Measurements from ENCODE around the gene MED26. TPM values are rescaled to one million over a fixed set of nuclear protein-coding genes. Genes with fewer than 3 reads are reported as not detected.

Gene MED26
- total RNA-seq, 4 donors from 2014 or later, result 4.4 to 12.9 (median 8.4) TPM

DNA sequence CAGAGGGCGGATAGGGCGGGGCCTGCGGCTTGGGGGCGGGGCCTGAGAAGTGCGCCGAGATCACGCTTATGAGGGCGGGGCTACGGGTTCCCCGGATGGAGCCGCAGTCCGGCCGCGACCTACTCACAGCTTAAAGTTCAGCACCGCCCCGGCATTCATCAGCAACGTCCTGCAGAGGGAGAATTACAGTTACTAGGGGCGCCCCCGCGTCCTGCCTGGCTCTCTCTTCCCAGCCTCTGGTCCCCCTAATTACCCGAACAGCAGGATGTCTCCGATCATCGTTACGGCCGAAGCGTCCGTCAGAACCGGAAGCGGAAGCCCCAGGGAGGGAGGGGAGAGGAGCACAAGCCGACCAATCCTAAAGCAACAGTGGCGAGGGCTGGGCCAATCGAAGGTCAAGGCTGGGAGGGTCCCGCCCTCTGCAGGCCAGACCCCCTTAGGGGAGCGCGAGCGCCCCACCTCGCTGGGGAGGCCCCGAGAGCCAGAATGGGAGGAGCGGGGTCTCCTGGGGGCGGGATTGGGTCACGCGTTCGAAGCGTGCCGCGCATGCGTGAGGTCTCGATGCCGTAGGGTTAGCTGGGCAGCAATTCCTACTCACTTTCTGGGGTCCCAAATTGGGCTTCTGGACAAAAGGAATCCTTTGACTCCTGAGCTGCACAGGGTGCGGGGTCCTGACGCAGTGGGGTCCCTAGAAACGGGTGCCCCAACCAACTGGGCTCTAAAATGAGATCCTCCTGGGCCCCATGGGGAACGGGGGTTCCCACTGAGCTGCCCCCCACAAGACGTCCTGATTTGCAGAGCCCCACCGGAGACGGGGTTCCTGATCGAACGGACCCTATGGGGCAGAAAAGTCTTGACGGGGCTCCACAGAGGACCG, 32.1 kb upstream of the MED26 start, which contains the start of gene SMIM7:
SMIM7 (minus strand) TSS at position 313 of the 877 bp plus-strand sequence; CDS start at position 279, 34 bp downstream.
- Histone ChIP-seq H3K4me3 (replicated peaks in 1 of 3) (peak within 1 kb of the TSS; percentile 48 to 81 (median 61)), H3K9me3 (no peaks in the 10 kb centered on the region), H3K27ac (peak within 1 kb of the TSS; percentile 68 to 92 (median 79)), H3K27me3 (no peaks in the 10 kb centered on the region), H3K4me1 (peaks cover 15 to 23% of the 10 kb centered on the region in 2 donors), H3K36me3 (peaks cover 2 to 22% of the 10 kb centered on the region in 2 donors)
- peak; percentile 72 to 92 for TF ChIP-seq POLR2A (IDR thresholded peaks at IDR 0.05)
- TF ChIP-seq, protein P1, sequence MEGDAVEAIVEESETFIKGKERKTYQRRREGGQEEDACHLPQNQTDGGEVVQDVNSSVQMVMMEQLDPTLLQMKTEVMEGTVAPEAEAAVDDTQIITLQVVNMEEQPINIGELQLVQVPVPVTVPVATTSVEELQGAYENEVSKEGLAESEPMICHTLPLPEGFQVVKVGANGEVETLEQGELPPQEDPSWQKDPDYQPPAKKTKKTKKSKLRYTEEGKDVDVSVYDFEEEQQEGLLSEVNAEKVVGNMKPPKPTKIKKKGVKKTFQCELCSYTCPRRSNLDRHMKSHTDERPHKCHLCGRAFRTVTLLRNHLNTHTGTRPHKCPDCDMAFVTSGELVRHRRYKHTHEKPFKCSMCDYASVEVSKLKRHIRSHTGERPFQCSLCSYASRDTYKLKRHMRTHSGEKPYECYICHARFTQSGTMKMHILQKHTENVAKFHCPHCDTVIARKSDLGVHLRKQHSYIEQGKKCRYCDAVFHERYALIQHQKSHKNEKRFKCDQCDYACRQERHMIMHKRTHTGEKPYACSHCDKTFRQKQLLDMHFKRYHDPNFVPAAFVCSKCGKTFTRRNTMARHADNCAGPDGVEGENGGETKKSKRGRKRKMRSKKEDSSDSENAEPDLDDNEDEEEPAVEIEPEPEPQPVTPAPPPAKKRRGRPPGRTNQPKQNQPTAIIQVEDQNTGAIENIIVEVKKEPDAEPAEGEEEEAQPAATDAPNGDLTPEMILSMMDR (IDR thresholded peaks at IDR 0.05), result no peak
- intact Hi-C loops (cut with DNase I), result no loop called here
- 0 to 1% methylated on average over 36 to 42 of the region's 60 CpGs for WGBS, 2 donors
- peak; percentile 99 for DNase-seq

DNA sequence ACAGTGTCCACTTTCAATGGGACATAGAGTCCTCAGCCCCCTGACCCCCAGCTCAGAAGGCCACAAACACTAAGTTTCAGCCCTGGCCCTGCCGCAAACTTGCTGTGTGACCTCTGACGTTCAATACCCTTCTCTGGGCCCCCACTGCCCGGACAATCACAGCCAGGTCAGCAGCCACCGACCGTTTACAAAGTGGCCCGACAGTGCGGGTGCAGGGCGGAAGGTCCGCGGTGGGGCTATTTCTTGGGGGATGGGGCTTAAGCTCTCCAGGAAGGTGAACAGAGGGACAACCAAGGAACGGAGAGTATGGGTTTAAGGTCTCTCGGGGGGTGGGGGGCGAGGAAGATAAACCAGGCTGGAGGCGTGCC, 31.4 kb upstream of the MED26 start:
- H3K27ac ChIP-seq, result peak overlapping the region; percentile 68 to 92 (median 79)

DNA sequence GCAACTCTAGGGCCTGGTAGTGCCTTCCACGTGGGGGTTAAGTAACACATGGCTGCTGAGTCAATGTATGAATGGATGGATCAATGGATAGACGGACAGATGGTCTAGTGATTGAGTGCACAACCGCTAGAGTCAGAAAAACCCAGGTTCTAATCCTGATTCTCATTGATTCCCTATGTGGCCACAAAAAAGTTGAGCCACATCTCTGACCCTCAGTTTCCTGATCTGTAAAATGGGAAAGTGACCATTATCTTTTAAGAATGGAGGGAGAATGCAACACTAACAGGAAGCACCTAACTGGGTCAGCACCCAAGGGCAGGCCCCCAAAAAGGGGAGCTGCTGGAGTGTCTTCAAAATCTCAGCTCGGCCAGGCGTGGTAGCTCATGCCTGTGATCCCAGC, 29.4 kb upstream of the MED26 start:
- Histone ChIP-seq H3K27ac (no peak overlapping the region), H3K36me3 (peaks cover 21 to 49% of the 10 kb centered on the region in 2 donors), H3K4me3 (replicated peaks in 1 of 3) (no peak overlapping the region), H3K4me1 (peaks cover 15 to 23% of the 10 kb centered on the region in 2 donors), H3K9me3 (no peaks in the 10 kb centered on the region), H3K27me3 (no peaks in the 10 kb centered on the region)
- intact Hi-C loops (cut with DNase I), result no loop called here
- DNase-seq, result no peak
- TF ChIP-seq, protein P1 (IDR thresholded peaks at IDR 0.05), result no peak
- TF ChIP-seq POLR2A (IDR thresholded peaks at IDR 0.05), result no peak
- WGBS, 2 donors, result 89 to 94% methylated on average over 5 of the region's 5 CpGs

More for the DNA sequence above, 31.4 kb upstream of the MED26 start:
- no peaks in the 10 kb centered on the region for H3K9me3 ChIP-seq
- DNase-seq, result no peak
- no peak for TF ChIP-seq POLR2A (IDR thresholded peaks at IDR 0.05)
- TF ChIP-seq, protein P1 (IDR thresholded peaks at IDR 0.05), result no peak
- intact Hi-C loops (cut with DNase I), result no loop called here
- no peaks in the 10 kb centered on the region for H3K27me3 ChIP-seq
- H3K4me1 ChIP-seq, result peaks cover 15 to 23% of the 10 kb centered on the region in 2 donors
- peak overlapping the region; percentile 31 to 81 (median 48) for H3K4me3 ChIP-seq (replicated peaks in 1 of 3)
- H3K36me3 ChIP-seq, result peaks cover 4 to 29% of the 10 kb centered on the region in 2 donors
- 0 to 1% methylated on average over 12 to 13 of the region's 14 CpGs for WGBS, 2 donors

DNA sequence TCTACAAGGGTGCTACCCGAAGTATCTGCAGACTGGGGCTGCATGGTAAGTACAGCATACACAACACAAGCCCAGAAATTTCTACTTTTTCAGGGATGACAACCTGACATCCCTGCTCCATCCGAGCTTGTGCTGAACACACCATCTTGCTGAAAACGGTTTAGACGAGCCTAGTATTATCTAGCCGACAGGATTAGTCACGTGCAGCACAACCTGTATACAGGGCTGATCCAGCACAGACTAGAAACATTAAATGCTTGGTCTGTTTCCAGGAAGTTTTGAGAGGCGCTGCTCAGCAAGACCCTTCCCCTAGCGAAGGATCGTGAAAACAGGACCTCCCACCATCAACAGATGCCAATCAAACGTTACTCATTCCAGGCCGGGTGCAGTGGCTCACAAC, 27.7 kb upstream of the MED26 start:
- WGBS, 2 donors, result 89 to 91% methylated on average over 11 of the region's 11 CpGs

More for the DNA sequence above, 27.7 kb upstream of the MED26 start:
- Histone ChIP-seq H3K36me3 (peaks cover 34 to 61% of the 10 kb centered on the region in 2 donors), H3K27me3 (no peaks in the 10 kb centered on the region), H3K4me3 (replicated peaks in 1 of 3) (no peak overlapping the region), H3K27ac (no peak overlapping the region), H3K4me1 (peaks cover 12% of the 10 kb centered on the region in 2 donors), H3K9me3 (no peaks in the 10 kb centered on the region)
- TF ChIP-seq, protein P1 (IDR thresholded peaks at IDR 0.05), result no peak
- TF ChIP-seq POLR2A (IDR thresholded peaks at IDR 0.05), result no peak
- intact Hi-C loops (cut with DNase I), result no loop called here
- DNase-seq, result no peak
